DMS153 (cell line): ENCODE data around the gene RNU1-4.
"Not testable (repeated sequence)": the region's sequence is repeated elsewhere in the genome, so short reads cannot be mapped to it uniquely, and the experiment has no call there.

Experiments
- DNase-seq: peaks from one replicate; lab custom pipeline; 2025; lab: John Stamatoyannopoulos, UW

RNU1-4 gene

DNA sequence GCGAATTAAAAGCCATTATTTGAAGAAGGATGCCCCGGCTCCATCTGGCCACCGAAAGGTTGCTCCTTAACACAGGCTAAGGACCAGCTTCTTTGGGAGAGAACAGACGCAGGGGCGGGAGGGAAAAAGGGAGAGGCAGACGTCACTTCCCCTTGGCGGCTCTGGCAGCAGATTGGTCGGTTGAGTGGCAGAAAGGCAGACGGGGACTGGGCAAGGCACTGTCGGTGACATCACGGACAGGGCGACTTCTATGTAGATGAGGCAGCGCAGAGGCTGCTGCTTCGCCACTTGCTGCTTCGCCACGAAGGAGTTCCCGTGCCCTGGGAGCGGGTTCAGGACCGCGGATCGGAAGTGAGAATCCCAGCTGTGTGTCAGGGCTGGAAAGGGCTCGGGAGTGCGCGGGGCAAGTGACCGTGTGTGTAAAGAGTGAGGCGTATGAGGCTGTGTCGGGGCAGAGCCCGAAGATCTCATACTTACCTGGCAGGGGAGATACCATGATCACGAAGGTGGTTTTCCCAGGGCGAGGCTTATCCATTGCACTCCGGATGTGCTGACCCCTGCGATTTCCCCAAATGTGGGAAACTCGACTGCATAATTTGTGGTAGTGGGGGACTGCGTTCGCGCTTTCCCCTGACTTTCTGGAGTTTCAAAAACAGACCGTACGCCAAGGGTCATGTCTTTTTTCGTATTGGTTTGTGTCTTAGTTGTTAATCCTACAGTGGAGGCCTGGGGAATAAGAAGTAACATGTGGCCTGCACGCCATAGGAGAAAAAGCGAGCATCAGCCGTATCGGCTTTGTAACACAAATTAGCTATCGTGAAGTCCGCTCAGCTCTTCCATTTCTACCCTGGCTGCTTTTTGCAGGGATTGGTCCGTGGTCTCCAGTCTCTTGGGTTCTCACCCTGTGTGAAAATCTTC is at the start of gene RNU1-4:
Gene RNU1-4, plus strand, starts transcription at position 470 of the 918 bp plus-strand sequence.
- DNase-seq, result not testable (repeated sequence)

DNA sequence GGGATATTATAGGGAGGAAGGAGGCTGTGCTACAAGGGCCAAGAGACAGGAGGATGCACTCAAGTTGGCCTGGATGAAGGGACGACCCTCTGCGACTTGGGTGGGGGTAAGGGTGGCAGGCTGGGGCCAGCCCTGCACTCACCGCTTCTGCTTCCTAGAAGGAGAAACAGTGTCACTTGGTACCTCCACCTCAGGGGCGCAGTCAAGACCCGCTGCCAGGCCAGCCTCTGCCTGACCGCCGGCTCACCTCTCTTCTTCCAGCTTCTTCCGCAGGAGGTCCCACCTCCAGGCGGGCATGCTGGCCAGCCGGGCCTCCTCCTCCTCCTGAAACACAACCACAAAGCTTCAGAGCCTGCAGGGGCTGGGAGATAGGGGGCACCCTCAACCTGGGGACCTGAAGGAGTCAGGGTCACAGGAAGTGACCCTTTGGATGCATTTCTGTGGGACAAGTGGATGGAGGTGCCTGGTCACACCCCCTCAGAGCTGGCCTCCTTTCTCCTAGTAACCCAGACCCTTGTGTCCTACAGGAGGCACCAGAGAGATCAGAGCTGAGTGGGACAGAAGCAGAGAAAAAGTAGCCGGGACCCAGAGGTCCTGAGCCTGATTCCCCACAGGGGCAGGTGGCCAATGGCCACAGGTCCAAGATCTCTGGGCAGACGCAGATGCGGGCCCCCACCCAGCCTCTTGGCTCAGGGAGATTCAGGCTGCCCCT is 49.2 kb upstream of the RNU1-4 start:
- DNase-seq, result not testable (repeated sequence)

DNA sequence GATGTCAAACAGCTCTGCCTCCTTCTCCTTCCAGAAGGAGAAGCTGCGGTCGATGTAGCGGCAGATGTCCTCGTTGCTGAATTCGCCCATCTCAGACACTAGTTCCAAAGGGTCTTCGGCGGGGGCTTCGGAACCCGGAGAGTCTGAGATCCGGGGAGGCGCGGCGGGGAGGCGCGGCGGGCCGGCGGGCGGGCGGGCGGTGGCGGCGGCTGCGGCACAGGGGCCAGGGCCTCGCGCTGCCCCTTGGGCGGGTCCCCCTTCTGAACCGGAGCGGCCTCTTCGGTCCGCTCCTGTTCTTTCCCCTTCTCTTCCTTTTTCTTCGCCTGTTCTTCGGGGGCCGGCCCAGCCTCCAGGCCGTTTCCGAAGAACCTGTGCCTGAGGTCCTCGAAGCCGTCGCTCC is 48.0 kb upstream of the RNU1-4 start:
- DNase-seq, result not testable (repeated sequence)

DNA sequence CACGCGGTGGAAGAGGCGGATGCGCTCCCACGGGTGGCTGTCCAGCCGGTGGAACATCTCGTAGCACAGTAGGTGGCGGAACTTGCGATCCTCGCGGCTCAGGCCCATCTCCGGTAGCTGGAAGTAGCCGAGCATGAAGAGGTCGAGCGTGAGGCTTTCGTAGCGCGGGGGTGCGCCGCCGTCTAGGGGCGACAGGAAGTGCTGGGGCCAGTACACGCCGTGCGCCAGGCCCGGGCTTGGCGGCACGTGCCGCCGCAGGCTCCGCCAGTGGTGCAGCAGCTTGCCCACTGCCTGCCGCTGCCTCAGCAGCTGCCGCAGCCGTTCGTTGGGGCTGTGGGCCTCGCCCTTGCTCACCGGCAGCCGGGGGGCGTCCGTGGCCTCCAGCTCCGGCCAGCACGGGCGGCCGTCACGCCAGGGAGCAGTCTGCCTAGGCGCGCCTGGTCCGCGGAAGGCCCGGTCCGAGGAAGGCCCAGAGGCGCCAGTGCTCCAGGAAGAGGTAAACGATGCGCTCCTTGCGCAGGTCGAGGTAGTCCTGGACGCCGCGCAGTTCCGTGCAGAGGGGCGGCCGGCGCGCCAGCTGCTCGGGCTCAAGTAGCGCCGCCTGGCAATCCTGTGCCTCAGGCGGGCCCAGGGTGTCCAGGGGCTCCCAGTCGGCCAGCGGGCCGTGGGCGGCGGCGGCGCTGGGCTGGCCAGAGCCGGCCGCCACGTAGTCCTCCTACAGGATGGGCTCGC is 47.4 kb upstream of the RNU1-4 start:
- not testable (repeated sequence) for DNase-seq

DNA sequence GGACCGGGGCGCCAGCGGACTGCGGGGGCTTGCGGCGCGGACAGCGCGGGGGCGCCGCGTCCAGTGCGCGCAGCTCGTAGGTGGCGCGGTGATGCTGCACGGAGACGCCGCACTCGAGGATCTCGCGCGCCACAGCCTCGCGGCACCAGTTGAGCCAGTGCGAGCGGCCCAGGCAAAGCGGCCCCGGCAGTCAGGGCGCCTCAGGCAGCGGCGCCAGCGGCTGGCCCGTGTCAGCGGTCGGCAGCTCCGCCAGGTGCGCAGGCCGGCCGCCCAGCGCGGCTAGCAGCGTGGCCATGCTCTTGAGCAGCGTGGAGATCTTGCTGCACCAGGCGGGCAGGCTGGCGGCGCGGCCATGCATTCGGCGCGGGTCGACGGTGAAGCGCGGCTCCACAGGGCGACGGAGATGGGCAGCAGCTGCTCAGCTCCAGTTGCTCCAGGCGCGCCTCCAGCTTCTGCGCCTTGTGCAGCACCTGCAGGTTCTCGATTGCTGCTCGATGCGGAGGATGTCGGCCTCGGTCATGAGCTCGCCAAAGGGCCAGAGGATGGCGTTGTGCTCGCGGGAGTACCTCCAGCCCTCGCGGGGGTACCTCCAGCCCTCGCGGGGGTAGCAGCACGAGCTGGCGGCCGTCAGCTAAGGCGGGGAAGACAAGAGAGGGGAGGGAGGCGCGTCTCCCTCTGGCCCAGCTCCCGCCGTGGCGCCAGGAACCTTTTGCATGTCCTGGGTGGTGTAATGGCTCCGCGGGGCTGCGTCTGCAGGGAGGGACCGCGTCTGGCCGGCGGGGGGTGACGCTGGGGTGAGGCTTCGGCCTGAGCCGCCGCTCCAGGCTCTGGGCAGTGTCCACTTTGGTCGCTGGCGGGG is 46.6 kb upstream of the RNU1-4 start:
- DNase-seq, result not testable (repeated sequence)

DNA sequence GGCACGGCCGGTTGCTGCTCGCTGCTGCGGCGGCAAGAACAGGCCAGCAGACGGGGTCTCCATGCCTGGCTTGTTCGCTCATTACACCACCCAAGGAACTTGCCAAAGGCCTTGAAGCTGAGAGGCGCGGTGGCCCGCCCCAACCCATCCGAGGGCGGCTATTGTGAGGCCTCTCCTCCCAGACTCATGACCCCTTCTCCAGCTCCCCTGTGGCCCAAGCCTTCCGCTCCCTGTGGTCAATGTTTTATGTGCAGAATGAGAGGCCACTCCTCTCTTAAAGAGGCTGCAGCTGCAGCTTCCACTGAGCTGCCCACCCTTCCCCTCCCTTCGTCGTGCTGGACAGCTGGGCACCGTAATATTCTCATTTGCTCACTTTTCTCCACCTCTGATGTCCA is 46.0 kb upstream of the RNU1-4 start:
- DNase-seq, result not testable (repeated sequence)

DNA sequence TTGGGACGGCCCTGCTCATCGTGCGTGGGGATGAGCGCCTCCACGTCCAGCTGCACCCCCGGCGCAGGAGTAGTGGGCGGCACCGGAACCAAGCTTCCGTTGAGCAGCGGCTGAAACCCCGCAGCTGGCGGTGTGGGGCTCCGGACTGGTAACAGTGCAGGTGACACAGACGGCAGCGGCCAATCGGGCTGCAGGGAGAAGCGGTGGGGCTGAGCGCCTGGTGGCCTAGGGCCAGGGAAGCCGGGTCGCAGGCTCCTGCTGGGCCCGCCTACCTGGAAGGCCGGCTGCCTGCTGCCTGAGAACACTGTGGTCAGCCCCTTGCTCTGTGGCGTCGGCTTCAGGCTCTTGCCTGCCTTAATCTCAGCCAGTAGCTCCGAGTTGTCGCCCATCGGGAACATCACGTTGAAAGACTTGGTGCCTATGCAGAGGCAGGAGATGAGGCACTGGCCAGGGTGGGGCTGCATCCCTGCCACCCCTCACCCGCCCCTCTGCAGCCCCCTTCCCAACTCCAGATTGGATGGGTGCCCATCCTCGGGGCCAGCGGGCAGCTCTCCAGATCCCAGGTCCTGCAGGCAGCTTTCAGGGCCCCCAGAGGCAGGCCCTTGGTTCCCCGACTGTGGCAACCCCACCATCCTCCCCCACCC is 43.7 kb upstream of the RNU1-4 start:
- DNase-seq, result not testable (repeated sequence)

DNA sequence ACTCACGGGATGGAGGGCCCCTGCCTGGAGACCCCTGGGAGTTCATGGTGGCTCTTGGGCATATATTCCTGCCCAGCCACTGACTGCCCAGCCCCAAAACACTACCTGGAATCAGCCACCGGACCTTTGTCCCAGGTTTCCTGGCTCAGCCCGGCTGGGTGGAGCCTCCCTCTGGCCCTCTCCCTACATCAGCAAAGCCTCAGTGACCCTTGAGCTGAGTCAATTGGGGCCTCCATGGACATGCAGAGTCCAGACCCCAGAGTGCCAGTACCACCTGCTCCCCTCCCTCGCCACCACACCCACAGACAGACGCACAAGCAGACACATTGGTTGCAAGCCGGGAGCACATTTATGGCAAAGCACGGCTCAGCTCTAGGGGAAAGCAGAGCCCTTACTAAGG is 43.2 kb upstream of the RNU1-4 start:
- not testable (repeated sequence) for DNase-seq

DNA sequence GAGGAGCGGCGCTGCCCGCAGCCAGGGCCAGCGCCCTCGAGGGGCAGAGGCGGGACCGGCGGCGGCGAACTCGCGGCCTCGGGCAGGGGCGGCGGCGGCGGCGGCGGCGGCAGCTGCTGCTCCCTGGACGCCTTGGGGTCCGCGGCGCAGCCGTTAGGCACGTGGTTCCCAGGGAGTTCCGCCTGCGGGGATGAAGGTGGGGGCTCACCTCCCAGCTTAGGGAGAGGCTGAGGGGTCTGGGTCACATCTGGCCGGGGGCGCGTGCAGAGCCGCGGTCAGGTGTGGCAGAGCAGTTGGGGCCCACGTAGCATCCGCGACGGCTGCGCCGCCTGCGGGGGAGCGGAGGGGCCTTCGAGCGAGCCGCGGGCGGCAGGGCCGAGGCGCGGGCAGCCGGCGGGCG is 40.9 kb upstream of the RNU1-4 start:
- DNase-seq, result not testable (repeated sequence)

DNA sequence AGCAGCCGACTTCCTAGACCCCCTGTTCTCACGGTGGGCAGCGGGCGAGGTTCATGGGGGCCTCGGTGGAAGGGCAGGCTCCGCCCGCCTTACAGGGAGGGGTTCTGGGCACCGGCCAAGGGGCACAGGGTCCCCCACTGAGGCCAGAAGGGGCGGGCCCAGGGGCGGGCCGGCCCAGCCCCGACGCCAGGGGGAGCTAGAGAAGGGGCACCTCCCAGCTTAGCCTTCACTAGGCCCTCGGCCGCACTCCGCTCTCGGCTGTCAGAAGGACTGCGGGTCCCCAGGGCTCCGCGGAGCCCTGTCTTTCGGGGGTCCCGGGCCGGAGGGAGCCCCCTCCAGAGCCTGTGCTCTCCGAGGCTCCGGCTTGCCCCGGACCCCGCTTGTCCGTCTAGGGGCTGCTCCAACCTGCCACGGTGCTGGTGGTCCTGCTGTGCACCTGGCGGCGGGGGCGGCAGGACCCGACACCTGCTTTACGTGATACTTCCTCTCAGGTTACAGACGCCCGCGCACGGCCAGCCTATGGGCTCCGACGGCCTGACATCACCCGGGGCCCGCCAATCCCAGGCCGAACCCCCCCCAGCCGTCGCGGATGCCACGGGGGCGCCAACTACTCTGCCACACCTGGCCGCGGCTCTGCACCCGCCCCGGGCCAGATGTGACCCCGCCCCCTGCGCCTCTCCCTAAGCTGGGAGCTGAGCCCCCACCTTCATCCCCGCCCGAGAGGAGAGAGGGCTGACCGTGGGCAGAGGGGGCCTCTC is 40.0 kb upstream of the RNU1-4 start:
- DNase-seq, result not testable (repeated sequence)

DNA sequence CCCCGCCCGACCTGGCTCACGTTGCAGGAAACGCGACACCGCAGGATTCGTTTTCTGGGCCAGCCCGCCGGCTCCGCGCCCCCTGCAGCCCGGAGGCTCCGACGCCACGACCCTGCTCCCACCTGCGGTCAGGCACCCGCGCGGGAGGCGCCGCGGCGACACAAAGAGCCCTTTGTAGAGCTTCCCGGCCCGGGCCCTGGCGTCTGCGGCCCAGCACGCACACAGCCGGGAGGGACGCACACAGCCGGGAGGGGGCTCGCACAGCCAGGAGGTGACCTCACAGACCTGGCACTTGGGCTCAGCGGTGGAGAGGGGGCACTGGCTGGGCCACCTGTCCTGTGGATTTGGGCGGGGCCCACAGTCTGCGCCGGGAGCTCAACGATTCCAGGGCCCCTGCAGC is 39.1 kb upstream of the RNU1-4 start:
- DNase-seq, result not testable (repeated sequence)

DNA sequence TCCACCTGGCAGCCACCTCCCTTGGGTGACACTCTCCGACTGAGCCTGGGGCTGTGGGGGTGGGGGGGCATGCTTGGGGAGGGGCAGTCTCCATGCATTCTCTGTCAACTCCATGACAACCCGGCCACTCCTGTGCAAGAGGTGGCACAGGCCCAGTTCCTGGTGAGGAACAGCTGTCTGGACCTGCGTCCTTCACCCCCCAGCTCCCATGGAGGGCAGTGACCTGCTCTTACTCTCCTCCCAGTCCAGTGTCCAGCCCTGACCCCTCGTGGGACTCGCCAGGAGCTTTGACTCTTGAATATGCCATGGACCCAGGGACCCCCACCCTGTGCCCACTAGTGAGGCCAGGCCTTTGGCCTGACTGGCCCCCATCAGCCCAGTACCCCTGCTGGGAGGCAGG is 38.0 kb upstream of the RNU1-4 start:
- DNase-seq, result not testable (repeated sequence)

DNA sequence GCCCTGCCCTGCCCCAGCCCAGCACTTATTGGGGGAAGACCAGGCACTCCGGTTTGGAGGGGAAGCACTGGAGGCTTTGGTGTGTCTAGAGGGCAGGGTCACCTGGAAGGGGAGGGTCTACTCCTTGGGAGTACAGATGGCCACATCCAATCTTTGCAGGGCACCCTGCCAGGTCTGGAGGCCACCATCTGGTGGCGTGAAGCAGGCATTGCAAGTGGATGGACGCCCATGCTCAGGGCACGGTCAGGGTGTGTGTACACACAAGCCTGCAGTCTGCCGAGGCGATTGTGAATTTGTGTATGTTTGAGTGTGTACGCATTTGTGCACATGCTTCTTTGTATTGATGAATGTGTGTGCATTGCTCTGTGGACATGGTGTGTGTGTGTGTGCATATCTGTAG is 37.2 kb upstream of the RNU1-4 start:
- DNase-seq, result not testable (repeated sequence)

DNA sequence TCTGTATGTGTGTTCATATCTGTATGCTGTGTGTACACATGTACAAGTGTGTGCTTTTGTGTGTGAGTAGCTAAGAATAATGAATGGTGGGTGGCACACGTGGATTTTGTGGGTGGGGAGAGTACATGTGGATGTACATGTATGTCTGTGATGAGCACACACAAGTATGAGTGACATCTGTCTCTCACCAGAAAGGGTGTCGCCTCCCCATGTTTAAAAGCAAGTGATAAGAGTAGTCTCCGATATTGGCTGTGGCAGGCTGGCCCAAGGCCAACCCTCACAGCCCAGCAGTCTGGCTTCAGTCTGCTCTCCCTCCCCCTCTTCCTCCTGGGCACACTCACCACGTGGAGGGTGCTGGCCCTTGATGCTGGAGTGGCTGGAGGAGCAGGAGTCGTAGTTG is 36.7 kb upstream of the RNU1-4 start:
- not testable (repeated sequence) for DNase-seq

DNA sequence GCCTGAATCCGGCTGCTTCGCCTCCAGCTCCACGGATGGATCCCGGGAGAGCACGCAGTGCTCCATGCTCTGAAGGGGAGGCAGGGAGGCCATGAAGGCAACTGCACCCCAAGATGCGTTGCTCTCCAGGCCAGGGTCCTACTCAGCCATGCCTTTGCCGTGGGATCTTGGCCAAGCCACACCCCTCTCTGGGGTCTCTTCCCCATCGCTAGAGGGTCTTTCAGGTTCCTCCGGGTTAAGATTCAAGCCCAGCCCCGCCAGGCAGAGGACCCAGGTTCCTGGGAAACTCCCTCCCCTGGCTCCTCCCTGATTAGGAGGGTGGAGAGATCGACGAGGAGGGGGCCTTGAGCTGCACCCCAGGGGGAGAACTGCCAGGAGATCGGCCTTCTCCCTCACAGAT is 36.2 kb upstream of the RNU1-4 start:
- not testable (repeated sequence) for DNase-seq

DNA sequence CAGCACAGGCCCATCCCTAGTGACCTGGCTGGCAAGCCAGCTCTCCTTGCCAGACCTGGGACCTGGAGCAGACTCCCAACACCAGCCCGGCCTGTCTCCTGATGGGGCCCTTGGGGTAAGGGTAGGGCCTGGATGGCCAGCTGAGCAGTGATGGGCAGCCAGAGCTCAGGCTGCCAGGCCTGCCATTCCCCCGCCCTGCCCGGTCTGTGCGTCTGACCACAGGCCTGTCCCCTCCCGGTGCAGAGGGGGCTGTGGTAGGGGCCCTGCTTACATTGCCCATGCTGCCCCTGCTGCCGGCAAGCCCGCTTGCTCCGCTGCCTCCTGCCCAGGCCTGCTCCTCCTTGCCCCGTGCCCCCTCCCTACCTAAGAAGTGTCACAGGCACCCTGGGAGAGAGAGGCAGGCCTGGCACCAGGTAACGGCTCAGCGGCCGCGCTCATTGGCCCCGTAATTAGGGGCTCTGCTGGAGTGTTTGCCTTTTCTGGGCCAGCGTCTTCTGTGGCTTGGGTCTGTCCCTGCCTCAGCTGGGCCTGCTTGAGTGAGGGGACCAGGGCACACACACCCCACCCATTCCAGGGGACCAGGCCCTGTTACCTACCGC is 35.7 kb upstream of the RNU1-4 start:
- not testable (repeated sequence) for DNase-seq

DNA sequence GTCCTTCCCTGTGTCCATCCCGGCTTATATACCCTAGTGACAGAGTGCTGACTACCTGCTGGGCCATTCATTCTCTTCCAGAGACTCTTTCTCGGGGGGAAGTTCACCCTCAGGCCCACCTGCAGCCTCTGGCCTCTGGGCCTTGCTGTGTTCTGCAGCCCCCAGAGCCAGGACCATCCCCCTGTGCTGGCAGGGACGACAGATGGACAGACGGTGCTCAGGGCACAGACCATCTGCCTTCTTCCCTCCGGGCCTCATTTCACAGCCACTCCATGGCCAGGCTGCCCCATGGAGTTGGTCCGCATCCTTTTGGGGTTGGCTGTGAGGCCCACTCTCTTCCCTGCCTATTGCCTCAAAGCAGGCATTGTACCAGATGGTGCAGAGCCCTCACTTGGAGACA is 34.0 kb upstream of the RNU1-4 start:
- DNase-seq, result not testable (repeated sequence)

DNA sequence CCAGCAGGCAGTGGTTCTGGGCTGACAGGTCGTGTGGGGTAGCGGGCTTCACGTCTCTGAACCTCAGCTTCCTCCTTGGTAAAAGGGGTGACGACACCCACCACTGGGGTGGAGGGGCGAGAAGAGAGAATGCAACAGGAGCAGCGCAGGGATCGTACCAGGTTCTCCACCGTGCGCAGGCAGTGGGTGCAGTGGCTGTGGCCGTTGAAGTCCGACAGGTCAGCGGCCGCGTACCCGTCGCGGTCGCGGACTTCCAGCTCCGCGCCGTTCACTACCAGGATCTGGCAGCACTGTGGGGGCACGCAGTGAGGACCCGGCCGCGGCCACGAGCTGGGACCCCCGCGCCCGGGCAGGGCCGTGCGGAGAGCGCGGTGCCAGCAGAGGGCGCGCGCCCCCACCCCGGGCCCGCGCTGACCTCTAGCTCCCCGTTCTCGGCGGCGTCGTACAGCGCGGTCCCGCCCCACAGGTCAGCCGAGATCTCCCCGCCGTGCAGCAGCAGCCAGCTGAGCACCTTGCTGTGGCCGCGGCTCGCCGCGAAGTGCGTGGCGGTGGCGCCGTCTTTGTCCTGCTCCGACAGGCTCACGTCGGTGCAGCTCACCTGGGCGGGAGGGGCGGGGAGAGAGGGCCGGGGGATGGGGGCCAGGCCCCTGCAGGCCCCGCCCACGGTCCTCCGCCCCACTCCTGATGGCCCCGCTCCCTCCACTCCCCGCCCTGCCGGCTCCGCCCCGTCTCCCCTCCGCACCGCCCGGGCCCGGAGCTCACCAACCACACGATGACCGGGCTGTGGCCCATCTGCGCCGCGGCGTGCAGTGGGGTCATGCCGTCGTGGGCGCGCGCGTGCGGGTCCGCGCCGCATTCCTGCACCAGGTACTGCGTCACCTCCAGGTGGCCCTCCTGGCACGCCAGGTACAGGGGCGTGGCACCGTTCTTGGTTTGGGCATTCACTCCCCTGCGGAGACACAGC is 32.9 kb upstream of the RNU1-4 start:
- not testable (repeated sequence) for DNase-seq
